HFFc6 (cell line): ENCODE measurements around the gene MNAT1. TPM values are rescaled to one million over a fixed set of nuclear protein-coding genes. Genes with fewer than 3 reads are reported as not detected.

Experiments
- DNase-seq: peaks from one replicate; pipeline ENCODE4 v3.0.0-alpha.2; 2018
- H3K27ac Mint-ChIP-seq: 2 replicates; pipeline ENCODE4 v1.8.0; 2020; ENCODE audit warnings: mild to moderate bottlenecking, mixed read lengths
- H3K27me3 Mint-ChIP-seq: 2 replicates; pipeline ENCODE4 v1.8.0; 2021; ENCODE audit warnings: mild to moderate bottlenecking, moderate library complexity, mixed read lengths; ENCODE audit not compliant: insufficient read depth
- H3K36me3 Mint-ChIP-seq: 2 replicates; pipeline ENCODE4 v1.8.0; 2021; ENCODE audit warnings: low read depth, mixed read lengths
- H3K4me1 Mint-ChIP-seq: 2 replicates; pipeline ENCODE4 v1.8.0; 2020; ENCODE audit warnings: low read depth, mixed read lengths
- H3K4me3 Mint-ChIP-seq: 2 replicates; pipeline ENCODE4 v1.8.0; 2020; ENCODE audit warnings: mild to moderate bottlenecking, moderate library complexity, mixed read lengths
- H3K9me3 Mint-ChIP-seq: 2 replicates; pipeline ENCODE4 v1.8.0; 2020; ENCODE audit warnings: mild to moderate bottlenecking, mixed read lengths
- total RNA-seq, 6 experiments: library from RNA; stranded (reverse); fragmentation: NEBNext Ultra II Directional; extraction: Animal tissue kit (Norgen Biotek cat#: 25700); gene quantifications; 2 replicates in 1 of 6; 3 replicates in 5 of 6; pipeline ENCODE4 v1.2.3, GENCODE V29; 2021
- TF ChIP-seq, protein P1 (sequence below): fragments of 200-600 bp; sonication (generic); IDR thresholded peaks from 2 replicates; pipeline ENCODE4 v1.5.0; 2021; ENCODE audit warnings: antibody characterized with exemption, mild to moderate bottlenecking

Gene MNAT1
- total RNA-seq, 6 experiments from 2014 or later: 55.8 to 69.4 (median 58.7) TPM

DNA sequence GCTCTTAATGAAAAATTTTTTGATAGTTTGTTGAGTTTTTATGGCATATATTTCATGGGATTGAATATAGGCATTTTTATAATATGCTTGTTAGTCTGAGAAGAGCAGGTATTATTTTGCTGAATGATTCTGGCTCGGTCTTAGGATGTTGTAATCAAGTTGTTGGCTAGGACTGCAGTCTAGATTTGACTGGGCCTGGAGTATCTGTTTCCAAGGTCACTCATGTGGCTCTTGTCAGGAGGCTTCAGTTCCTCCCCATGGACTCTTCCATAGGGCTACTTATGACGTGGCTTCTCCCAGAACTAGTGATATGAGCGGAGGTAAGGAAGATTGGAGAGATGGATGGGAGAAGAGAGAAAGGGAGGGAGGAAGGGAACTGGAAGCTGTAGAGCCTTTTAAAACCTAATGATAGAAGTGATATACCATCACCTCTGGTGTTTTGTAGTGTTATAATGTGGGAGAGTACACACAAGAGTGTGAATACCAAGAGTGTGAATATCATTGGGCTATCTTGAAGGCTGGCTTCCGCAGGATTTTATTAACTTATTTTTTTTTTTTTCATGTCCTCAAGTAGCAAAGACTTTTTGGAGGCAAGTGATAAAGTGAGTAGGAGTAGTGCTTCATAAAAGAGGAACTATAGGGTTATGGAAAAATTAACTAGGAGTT is 4.4 kb downstream of the MNAT1 start:
- Mint-ChIP-seq H3K4me3 (no peak overlapping the region), H3K4me1 (peaks cover 33% of the 10 kb centered on the region), H3K9me3 (no peaks in the 10 kb centered on the region), H3K27ac (no peak overlapping the region), H3K36me3 (peaks cover 13% of the 10 kb centered on the region), H3K27me3 (no peaks in the 10 kb centered on the region; the same call in 1 of the 2 replicates)
- TF ChIP-seq, protein P1, sequence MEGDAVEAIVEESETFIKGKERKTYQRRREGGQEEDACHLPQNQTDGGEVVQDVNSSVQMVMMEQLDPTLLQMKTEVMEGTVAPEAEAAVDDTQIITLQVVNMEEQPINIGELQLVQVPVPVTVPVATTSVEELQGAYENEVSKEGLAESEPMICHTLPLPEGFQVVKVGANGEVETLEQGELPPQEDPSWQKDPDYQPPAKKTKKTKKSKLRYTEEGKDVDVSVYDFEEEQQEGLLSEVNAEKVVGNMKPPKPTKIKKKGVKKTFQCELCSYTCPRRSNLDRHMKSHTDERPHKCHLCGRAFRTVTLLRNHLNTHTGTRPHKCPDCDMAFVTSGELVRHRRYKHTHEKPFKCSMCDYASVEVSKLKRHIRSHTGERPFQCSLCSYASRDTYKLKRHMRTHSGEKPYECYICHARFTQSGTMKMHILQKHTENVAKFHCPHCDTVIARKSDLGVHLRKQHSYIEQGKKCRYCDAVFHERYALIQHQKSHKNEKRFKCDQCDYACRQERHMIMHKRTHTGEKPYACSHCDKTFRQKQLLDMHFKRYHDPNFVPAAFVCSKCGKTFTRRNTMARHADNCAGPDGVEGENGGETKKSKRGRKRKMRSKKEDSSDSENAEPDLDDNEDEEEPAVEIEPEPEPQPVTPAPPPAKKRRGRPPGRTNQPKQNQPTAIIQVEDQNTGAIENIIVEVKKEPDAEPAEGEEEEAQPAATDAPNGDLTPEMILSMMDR: no peak
- DNase-seq: no peak

DNA sequence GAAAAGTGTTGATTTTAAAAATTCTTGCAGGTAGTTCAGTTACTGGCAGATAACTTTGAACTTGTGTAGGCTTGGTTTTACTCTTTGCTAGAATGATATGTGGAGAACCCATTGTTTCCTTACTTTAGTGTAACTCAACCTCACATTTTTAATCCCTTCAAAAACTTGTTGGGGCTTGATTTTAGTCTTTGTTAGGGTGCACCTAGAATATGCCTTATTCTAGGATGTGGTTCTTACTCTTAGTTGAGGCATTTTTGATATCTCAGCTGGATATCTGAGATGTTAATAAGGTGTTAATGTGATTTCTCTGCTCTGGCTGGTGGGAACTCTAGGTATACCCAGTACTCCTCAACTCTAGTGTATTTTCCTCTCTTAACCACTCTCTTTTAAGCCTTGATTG is 10.0 kb downstream of the MNAT1 start:
- peaks cover 13% of the 10 kb centered on the region; the same call in 1 of the 2 replicates for H3K4me1 Mint-ChIP-seq
- DNase-seq: no peak
- TF ChIP-seq, protein P1: no peak
- H3K4me3 Mint-ChIP-seq: no peak overlapping the region
- H3K27me3 Mint-ChIP-seq: no peaks in the 10 kb centered on the region
- no peaks in the 10 kb centered on the region for H3K9me3 Mint-ChIP-seq
- no peak overlapping the region for H3K27ac Mint-ChIP-seq
- H3K36me3 Mint-ChIP-seq: 0 out of 2 replicates have a peak, but pooled peaks cover 8% of the 10 kb centered on the region

DNA sequence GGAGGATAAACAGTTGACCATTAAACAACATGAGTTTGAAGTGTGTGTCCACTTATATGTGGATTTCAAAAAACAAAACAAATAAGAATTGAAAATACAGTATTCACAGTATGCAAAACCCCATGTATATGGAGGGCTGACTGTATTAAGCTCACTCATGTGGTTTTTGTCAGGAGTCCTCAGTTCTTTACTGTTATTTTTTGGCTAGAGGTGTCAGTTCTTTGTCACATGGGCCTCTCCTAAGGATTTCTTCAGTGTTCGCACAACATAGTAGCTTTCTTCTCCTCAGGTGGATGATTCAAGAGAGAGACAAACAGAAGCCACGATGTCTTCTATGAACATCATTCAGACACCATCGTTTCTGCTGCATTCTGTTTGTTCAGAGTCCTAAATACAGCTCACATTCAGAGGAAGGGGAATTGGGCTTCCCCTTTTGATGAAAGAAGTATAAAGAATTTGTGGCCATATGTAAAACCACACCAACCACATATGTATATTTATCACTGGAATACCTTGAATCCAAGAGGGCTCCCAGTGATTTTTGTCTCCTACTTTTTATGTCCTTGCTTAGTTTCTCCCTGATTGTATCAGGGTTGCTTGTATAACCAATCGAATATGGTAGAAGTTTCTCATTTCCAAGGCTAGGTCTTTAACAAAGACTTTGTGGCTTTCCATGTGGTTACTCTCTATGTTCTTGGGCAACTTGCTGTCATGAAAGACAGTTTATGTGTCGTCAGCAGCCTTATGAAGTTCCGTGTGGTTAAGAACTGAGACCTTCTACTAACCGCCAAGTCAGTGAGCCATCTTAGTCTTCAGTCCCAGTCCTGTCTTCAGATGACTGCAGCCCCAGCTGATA is 18.9 kb downstream of the MNAT1 start:
- Mint-ChIP-seq H3K9me3 (no peaks in the 10 kb centered on the region), H3K4me1 (peaks cover 37% of the 10 kb centered on the region), H3K4me3 (no peak overlapping the region), H3K36me3 (peaks cover 10% of the 10 kb centered on the region; the same call in 1 of the 2 replicates), H3K27ac (no peak overlapping the region), H3K27me3 (no peaks in the 10 kb centered on the region; the same call in 1 of the 2 replicates)
- TF ChIP-seq, protein P1: no peak
- DNase-seq: no peak

DNA sequence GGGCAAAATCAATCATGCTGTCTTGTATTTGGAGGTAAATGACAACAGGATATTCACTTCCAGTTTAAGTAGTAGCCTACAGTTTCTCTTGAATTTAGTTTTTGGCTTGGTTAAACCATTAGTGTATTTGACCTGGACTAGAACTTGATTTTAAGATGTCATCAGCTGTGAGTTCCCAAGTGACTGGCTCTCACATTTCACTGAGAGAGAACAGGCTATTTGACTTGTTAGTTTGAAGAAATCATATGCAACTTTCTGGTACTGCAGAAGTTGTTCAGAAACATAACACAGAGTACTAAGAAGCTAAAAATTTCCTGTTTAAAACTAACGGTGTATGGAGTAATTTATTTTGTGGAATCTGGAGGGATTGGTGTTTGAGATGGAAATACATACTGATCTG is 22.3 kb downstream of the MNAT1 start:
- no peak for DNase-seq
- TF ChIP-seq, protein P1: no peak
- Mint-ChIP-seq H3K27ac (peak overlapping the region; percentile 78), H3K4me3 (peak overlapping the region; percentile 78), H3K27me3 (no peaks in the 10 kb centered on the region; the same call in 1 of the 2 replicates), H3K4me1 (peaks cover 67% of the 10 kb centered on the region), H3K36me3 (peaks cover 14% of the 10 kb centered on the region; the same call in 1 of the 2 replicates), H3K9me3 (no peaks in the 10 kb centered on the region)

DNA sequence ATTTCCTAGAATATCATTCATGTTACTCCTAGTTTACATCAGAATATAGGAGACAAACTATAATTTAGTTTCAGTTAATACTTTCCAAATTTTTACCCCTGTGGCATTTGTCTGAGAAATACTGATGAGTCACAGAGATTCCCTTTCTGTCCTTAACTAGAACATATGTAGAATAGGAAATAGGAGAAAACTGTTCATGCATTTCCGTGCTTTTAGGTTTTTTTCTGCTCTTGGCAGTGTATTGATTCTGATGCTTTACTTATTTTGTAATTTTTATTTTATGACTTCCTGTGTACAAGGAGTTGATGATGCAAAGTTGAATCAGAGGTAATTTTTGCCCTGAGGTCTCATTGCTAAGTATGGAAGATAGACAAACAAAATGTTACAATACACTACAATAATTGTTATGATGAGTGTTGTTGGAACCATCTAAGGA is 23.0 kb downstream of the MNAT1 start:
- Mint-ChIP-seq H3K4me3 (peak overlapping the region; percentile 78), H3K4me1 (peaks cover 71% of the 10 kb centered on the region), H3K9me3 (no peaks in the 10 kb centered on the region), H3K27ac (peak overlapping the region; percentile 78), H3K36me3 (peaks cover 14% of the 10 kb centered on the region; the same call in 1 of the 2 replicates), H3K27me3 (no peaks in the 10 kb centered on the region; the same call in 1 of the 2 replicates)
- peak; percentile 76 for DNase-seq
- TF ChIP-seq, protein P1: no peak
